GM12878 (cell line): ENCODE data around the gene COL4A2.

Experiments
- CREB1 ChIP-seq: IDR thresholded peaks from 2 replicates; pipeline ENCODE4 v1.6.1; 2012; ENCODE audit warnings: low read depth, mild to moderate bottlenecking, inconsistent platforms
- CTCF ChIP-seq, 3 experiments: IDR thresholded peaks in 2 of 3; conservative IDR thresholded peaks in 1 of 3; 2 replicates each; pipeline ENCODE4 v1.5.1; 2011; ENCODE audit warnings: low read depth in 3 of 3, low read length in 3 of 3, mild to moderate bottlenecking in 3 of 3, control low read depth in 2 of 3, moderate library complexity in 2 of 3, inconsistent platforms in 1 of 3, mixed read lengths in 1 of 3; ENCODE audit not compliant: control insufficient read depth in 2 of 3, insufficient read depth in 1 of 3; ENCODE audit errors: extremely low read depth in 1 of 3
- EP300 ChIP-seq, 2 experiments: fragments of 150-350 bp in 1 of 2; IDR thresholded peaks; 2 replicates each; pipeline ENCODE4 v1.6.1; 2011 to 2012; ENCODE audit warnings: low read depth in 2 of 2, low read length in 2 of 2, borderline replicate concordance in 1 of 2, improper control_type of control experiment in 1 of 2, inconsistent platforms in 1 of 2; ENCODE audit not compliant: control insufficient read depth in 1 of 2
- EZH2 ChIP-seq: IDR thresholded peaks from 2 replicates; pipeline ENCODE4 v1.6.1; 2012; ENCODE audit warnings: low read depth, mild to moderate bottlenecking, control low read depth, inconsistent platforms, low read length, borderline replicate concordance; ENCODE audit not compliant: control insufficient read depth
- HDAC6 ChIP-seq: fragments of 200-600 bp; sonication (generic); IDR thresholded peaks from one replicate; pipeline ENCODE4 v1.8.0; 2017; ENCODE audit warnings: antibody characterized with exemption; ENCODE audit not compliant: unreplicated experiment
- JUNB ChIP-seq: IDR thresholded peaks from 2 replicates; pipeline ENCODE4 v1.6.1; 2016; ENCODE audit warnings: antibody characterized with exemption, mild to moderate bottlenecking
- NFYB ChIP-seq: IDR thresholded peaks from 2 replicates; pipeline ENCODE4 v1.6.1; 2011; ENCODE audit warnings: low read depth, mild to moderate bottlenecking, low read length, improper control_type of control experiment, moderate library complexity; ENCODE audit not compliant: insufficient read depth
- POLR2A ChIP-seq: IDR thresholded peaks from 2 replicates; pipeline ENCODE4 v1.6.1; 2011; ENCODE audit warnings: low read depth, mild to moderate bottlenecking, low read length
- RAD21 ChIP-seq: IDR thresholded peaks from 2 replicates; pipeline ENCODE4 v1.6.1; 2011; ENCODE audit warnings: mild to moderate bottlenecking, low read depth, low read length, moderate library complexity; ENCODE audit not compliant: insufficient read depth
- REST ChIP-seq: IDR thresholded peaks from 2 replicates; pipeline ENCODE4 v1.6.1; 2012; ENCODE audit warnings: mild to moderate bottlenecking, low read depth, low read length
- SREBF2 ChIP-seq: IDR thresholded peaks from 2 replicates; pipeline ENCODE4 v1.6.1; 2012; ENCODE audit warnings: mild to moderate bottlenecking, low read length
- TF ChIP-seq, protein P1 (sequence below): IDR thresholded peaks from 2 replicates; pipeline ENCODE4 v1.6.1; 2012; ENCODE audit warnings: low read depth, low read length, improper control_type of control experiment

DNA sequence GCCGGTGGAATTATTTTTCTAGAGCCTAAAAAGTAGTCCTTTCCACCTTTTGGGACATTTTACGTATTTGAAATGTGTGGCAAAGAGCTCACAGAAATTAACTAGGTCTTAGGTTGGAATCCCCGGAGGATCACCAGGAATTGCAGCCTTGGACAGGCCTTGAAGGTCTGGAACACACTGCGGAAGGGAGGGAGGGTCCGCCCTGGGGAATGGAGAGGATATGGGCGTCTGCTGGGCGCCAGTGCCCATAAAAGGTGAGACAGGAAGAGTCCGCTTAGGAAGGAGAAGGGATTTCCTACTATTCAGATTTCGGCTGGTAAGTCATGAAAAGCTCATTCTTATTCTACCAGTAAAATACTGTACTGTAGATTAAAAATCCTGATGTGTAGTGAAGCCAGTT, 111.9 kb downstream of the COL4A2 start:
- no peak for TF ChIP-seq CTCF (IDR thresholded peaks at IDR 0.05 in 2 of 3, conservative IDR thresholded peaks at IDR 0.05 in 1 of 3; ENCODE audit: control insufficient read depth in 2 of 3, extremely low read depth in 1 of 3, insufficient read depth in 1 of 3, low read depth in 3 of 3, low read length in 3 of 3)
- TF ChIP-seq CREB1, result no peak
- TF ChIP-seq NFYB, result no peak
- no peak for TF ChIP-seq JUNB
- TF ChIP-seq RAD21, result no peak
- no peak for TF ChIP-seq EP300 (IDR thresholded peaks at IDR 0.05; ENCODE audit: borderline replicate concordance in 1 of 2, control insufficient read depth in 1 of 2, low read depth in 2 of 2, low read length in 2 of 2)
- TF ChIP-seq EZH2, result no peak
- TF ChIP-seq REST, result no peak
- TF ChIP-seq HDAC6, result no peak
- TF ChIP-seq POLR2A, result no peak
- TF ChIP-seq, protein P1, sequence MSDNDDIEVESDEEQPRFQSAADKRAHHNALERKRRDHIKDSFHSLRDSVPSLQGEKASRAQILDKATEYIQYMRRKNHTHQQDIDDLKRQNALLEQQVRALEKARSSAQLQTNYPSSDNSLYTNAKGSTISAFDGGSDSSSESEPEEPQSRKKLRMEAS, result no peak
- TF ChIP-seq SREBF2, result no peak
